SKM-1 (cell line): ENCODE results near the gene PIK3C3.

Experiments
- DNase-seq: peaks from one replicate; lab custom pipeline; 2025; ENCODE audit not compliant: unreplicated experiment; lab: John Stamatoyannopoulos, UW

The PIK3C3 gene

GRCh38 chr18:41954827-41955613, at the start of gene PIK3C3:
Gene PIK3C3 (plus strand): TSS chr18:41955234. CDS start chr18:41955292, 58 bp downstream.
- peak; percentile 83 for DNase-seq

DNA sequence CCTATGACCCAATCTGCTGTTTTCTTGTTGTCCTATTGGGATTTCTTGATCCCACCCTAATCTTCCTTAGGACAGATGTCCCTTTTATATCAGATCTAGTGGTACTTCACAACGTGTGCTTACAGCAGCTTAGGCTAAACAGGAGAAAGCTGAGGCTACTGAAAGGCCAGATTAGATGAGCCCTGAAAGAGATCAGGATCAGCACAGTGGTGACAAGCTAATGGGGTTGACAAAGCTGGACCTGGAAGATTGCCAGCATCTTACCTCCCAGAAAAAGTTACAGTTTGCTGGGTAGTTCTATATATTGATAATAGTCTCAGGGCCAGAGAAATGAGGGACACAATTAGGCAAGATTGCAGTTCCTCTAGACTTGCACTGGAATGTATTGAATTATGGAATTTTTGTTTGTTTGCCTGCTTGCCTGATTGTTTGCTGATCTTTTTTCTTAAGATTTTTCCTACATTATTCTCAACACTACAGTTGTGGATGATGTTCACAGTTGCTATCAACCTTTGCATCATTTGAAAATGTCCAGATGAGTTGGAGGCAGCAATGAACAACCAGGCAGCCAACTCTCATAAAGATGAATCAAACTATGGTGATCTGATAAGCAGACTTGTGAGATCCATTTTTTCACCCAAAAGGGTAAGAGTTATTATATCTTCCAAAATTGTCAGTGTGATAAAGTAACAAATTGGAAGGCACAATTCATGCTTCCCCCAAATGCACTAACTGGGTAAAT, 49.1 kb upstream of the PIK3C3 start:
- DNase-seq = no peak

DNA sequence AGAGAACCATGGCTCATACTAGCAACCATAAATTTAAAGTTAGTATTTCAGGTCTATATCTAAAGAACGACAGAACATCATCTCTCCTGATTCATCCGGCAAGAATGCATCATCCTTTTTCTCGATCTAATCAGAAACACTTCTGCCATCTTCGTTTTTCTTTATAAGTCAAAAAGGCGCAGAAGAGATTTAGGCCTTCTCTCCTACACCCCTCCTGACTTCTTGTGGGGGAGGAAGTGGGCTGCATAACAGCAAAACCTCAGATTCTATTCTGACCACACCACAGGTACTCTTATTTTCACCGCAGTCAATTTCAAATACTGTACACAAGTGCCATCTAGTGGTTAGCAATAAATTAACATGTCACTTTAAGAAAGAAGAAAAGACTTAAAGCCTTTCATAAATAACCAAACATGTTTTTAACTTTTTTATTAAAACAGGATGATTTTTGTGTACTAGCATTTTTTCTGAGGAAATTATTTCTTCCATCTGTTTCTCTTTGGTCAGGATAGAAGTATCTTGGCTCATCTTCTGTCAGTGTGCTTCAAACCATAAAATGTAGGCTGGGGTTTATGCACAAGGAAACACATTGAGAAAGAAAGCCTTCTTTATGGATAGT, 48.4 kb upstream of the PIK3C3 start:
- no peak for DNase-seq

GRCh38 chr18:41917181-41917580, 37.9 kb upstream of the PIK3C3 start:
- DNase-seq = no peak

GRCh38 chr18:41921770-41922169, 33.3 kb upstream of the PIK3C3 start:
- DNase-seq = no peak

DNA sequence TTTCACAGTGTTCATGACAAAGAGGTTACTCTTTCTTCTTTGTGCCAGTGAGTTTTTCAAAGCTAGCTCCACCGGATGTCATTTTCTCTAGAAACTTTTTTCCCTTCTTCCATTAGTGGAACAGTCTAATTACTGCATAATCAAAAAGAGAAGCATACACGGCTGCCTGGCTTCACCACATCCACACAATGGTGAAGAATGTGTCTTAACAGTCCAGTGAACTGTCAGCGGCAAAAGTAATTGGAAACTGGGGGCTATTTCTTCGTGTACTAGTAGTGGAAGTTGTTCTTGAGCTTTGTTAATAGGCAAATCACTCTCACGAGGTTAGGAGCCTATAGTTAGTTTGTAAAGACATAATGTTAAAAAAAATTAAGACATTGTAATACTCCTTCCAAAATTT, 32.9 kb upstream of the PIK3C3 start:
- no peak for DNase-seq

- DNase-seq = no peak
Measured at GRCh38 chr18:41922841-41923240, 32.2 kb upstream of the PIK3C3 start.

GRCh38 chr18:41923446-41923845, 31.6 kb upstream of the PIK3C3 start:
- no peak for DNase-seq

DNA sequence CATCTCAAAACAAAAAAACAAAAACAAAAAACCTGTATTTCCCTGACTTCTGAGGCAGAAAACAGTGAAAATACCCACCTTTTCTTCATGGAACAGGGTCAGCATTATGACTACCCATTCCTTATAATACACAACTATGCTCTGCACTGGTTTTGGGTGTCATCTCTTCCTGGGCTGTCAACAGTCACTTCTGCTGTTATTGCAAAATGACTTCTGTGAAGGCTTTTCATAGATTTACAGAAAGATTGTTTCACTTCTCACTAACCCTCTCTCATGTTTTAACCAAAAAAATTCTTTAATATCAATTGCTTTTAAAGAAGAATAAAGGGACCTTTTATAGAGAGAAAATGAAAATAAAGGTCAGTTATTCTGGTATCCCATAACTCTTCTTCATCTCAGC, 26.5 kb upstream of the PIK3C3 start:
- no peak for DNase-seq

DNA sequence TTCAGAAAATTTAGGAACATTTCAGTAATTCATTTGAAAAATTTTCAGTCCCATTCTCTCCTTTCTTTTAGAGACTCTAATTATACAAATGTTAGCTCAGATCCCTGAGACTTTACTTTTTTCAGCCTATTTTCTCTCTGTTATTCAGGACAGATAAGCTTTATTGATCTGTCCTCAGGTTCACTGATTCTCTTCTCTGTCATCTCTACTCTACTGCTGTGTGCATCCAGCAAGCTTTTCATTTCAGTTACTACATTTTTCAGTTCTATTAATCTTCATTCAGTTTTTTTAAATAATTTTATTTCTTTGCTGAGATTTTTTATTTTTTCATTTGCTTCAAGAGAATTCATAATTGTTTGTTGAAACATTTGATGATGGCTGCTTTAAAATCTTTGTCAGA, 22.1 kb upstream of the PIK3C3 start:
- no peak for DNase-seq

GRCh38 chr18:41933778-41934177, 21.3 kb upstream of the PIK3C3 start:
- DNase-seq = no peak

GRCh38 chr18:41936471-41937134, 18.4 kb upstream of the PIK3C3 start:
- no peak for DNase-seq

DNA sequence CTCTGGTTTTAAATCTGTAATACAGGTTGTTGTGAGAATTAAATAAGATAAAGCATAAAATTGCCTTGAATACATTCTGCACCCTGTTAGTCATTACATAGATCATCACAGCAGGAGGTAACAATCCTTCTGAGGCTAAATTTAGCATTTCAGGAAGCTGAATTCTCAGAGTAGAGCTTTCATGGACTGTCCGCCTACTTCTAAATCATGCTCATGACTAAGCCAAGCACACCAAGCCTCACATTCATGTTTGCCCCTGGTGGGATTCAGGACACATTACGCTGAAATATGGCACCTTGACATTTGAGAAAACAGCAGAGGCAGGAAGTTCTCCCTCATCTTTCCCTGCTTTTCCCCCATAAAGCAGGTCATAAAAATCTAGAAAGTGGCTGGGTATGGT, 16.6 kb upstream of the PIK3C3 start:
- DNase-seq = no peak

DNA sequence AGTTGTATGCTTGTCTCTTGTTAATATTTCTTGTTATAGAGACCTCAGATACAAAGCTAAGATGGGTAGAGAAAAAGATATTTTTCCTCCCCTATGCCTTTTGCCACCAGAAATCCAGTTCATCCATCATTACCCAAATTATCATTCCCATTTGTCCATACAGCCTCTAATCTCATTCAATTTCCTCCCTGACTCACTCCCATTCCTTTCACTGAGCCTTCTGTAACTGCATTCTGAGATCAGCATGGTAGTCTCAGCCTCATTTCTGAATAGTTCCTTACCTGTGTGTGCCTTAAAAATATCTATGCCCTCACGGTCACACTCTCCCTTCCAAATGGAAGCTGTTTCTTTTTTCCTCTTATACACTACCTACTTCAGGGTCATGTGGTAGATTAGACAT, 15.7 kb upstream of the PIK3C3 start:
- no peak for DNase-seq

- DNase-seq = no peak
Measured at GRCh38 chr18:41940506-41941215, 14.4 kb upstream of the PIK3C3 start.

GRCh38 chr18:41942254-41942653, 12.8 kb upstream of the PIK3C3 start:
- DNase-seq = no peak

DNA sequence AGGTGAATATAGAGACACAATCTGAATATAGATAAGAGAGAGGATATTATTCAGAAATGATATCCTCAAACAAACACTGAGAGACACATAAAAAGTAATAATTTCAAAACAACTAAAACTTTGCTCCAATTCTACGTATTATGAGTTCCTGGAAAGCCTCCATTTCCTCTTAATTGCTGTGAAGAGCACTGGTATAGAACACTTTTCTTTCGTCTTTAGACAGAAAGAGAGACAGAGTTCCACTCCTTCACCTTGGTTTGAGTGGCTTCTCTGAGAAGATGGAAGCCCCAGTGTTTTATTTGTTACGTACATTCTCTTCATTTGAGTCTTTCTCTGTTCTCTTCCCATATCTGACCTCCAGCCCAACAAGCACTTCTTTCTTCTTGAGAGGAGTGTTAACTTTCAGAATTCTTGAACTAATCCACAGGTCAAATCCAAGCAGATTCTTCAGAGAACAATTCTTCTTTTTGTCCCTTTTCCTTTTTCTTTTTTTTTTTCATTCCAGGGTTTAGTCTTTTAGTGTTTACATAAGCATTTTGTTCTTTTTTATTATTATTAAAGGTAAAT, 6.4 kb upstream of the PIK3C3 start:
- no peak for DNase-seq

DNA sequence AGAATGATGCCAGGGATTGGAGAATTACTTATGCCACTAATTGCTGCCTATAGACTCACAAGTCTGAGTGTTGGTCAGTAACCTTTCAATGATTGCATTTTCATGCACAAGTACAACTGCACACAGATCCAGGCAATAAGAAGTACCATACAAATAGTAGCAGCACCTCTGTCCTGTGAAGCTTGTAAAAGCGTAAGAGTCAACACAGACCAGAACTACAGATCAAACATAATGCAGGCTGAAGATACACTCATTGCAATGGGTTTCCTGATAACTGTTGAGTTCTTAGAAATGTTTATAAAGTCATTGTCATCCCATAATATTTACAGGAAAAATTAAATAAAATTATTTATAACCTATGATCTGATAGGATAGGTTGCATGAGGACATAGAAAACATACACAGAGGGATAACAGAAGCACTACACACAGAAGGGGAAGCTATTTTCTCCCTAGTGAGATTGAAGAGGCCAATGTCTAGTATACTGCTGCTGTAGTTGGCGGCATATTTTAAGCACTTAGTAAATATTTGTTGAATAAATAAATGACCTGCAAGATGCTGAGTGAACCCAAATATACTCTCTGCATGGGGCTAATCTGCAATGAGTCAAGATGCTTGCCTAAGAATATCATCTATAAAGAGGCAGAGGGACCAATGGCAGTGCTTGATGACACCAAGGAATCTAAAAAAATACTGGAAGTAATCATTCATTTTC, 5.7 kb upstream of the PIK3C3 start:
- DNase-seq = no peak

- DNase-seq = no peak
Measured at GRCh38 chr18:41955688-41956087, 654 bp downstream of the PIK3C3 start.

GRCh38 chr18:41959045-41959444, 4.0 kb downstream of the PIK3C3 start:
- no peak for DNase-seq
